Panc1 (cell line): ENCODE measurements around the gene ZCCHC2. TPM values are rescaled to one million over a fixed set of nuclear protein-coding genes. Genes with fewer than 3 reads are reported as not detected.

Experiments
- ATAC-seq: fragments of 200-7000 bp; cut with Tn5 transposase; 2 replicates; pipeline ENCODE4 v1.9.1; 2020; ENCODE audit warnings: mild to moderate bottlenecking, moderate library complexity
- BruUV-seq: library from RNA; stranded (reverse); fragments of 400-500 nt; replicated peaks from 2 replicates; lab custom pipeline; 2021; lab: Mats Ljungman, UMichigan
- CTCF ChIA-PET: fragments of 300-600 bp; sonication (Branson Sonifier 250); formaldehyde crosslinking; loops from one replicate; lab custom pipeline; 2022; ENCODE audit warnings: antibody characterized with exemption; lab: Charles Lee
- POLR2A ChIA-PET: fragments of 300-600 bp; sonication (Branson Sonifier 250); formaldehyde crosslinking; loops from one replicate; lab custom pipeline; 2022; ENCODE audit warnings: antibody characterized with exemption; lab: Charles Lee
- DNase-seq: peaks from one replicate; pipeline ENCODE4 v3.0.0-alpha.2; 2010; ENCODE audit warnings: low read depth, low spot score
- H3K27ac ChIP-seq: 2 replicates; pipeline ENCODE4 v1.5.1; 2011; ENCODE audit warnings: mild to moderate bottlenecking, low read length, inconsistent platforms
- H3K27me3 ChIP-seq: fragments of 200-500 bp; sonication (Bioruptor generic); 2 replicates; pipeline ENCODE4 v1.6.0; 2014; ENCODE audit warnings: low read length, inconsistent platforms; ENCODE audit not compliant: control insufficient read depth, insufficient read depth
- H3K36me3 ChIP-seq: fragments of 200-500 bp; sonication (Bioruptor generic); 2 replicates; pipeline ENCODE4 v1.5.1; 2014; ENCODE audit warnings: inconsistent platforms, mild to moderate bottlenecking, low read length, moderate library complexity; ENCODE audit not compliant: control insufficient read depth, insufficient read depth
- H3K4me1 ChIP-seq: 2 replicates; pipeline ENCODE4 v1.5.1; 2011; ENCODE audit warnings: inconsistent platforms, mild to moderate bottlenecking, low read length, moderate library complexity; ENCODE audit not compliant: control insufficient read depth, insufficient read depth
- H3K4me3 ChIP-seq, 2 experiments: 2 replicates each; pipeline ENCODE4 v1.5.1; 2011 to 2012; ENCODE audit warnings: low read depth in 2 of 2, low read length in 2 of 2, mild to moderate bottlenecking in 2 of 2, inconsistent platforms in 1 of 2, moderate library complexity in 1 of 2
- H3K9me3 ChIP-seq: fragments of 200-500 bp; sonication (Bioruptor generic); 2 replicates; pipeline ENCODE4 v1.5.1; 2014; ENCODE audit warnings: low read depth, mild to moderate bottlenecking, inconsistent platforms, low read length, moderate library complexity; ENCODE audit not compliant: control insufficient read depth, insufficient read depth
- POLR2AphosphoS5 ChIP-seq: IDR thresholded peaks from 2 replicates; pipeline ENCODE4 v1.6.1; 2012; ENCODE audit warnings: mild to moderate bottlenecking, low read depth, low read length, moderate library complexity
- SIN3A ChIP-seq: IDR thresholded peaks from 2 replicates; pipeline ENCODE4 v1.6.1; 2012; ENCODE audit warnings: low read depth, mild to moderate bottlenecking, low read length, moderate library complexity, borderline replicate concordance; ENCODE audit not compliant: insufficient read depth
- TCF7L2 ChIP-seq: IDR thresholded peaks from 2 replicates; pipeline ENCODE4 v1.6.1; 2011; ENCODE audit warnings: mild to moderate bottlenecking, low read depth, low read length, inconsistent platforms
- in situ Hi-C: cut with HindIII; loops from 2 replicates; pipeline ENCODE4 v1.10.0; 2016; ENCODE audit warnings: low sequenced_read_pairs, low pct_unique_long_range_greater_than_20kb
- intact Hi-C: fragments of 100-400 bp; cut with micrococcal nuclease; formaldehyde crosslinking; loops from one replicate; pipeline ENCODE4 v1.10.0; 2022; ENCODE audit not compliant: unreplicated experiment
- total RNA-seq: library from RNA; stranded (reverse); gene quantifications from one replicate; pipeline ENCODE4 v1.2.1, GENCODE V29; 2021; ENCODE audit not compliant: unreplicated experiment
- TF ChIP-seq, protein P1 (sequence below): fragments of 450-650 bp; IDR thresholded peaks from 2 replicates; pipeline ENCODE4 v1.5.1; 2017; ENCODE audit warnings: mild to moderate bottlenecking
- TF ChIP-seq, protein P2 (sequence below), 2 experiments: IDR thresholded peaks; 2 replicates each; pipeline ENCODE4 v1.6.1; 2011 to 2012; ENCODE audit warnings: low read depth in 2 of 2, control low read depth in 1 of 2, low read length in 1 of 2, mild to moderate bottlenecking in 1 of 2, moderate library complexity in 1 of 2; ENCODE audit not compliant: insufficient read depth in 1 of 2

The ZCCHC2 gene
- total RNA-seq, 1 experiment from 2014 or later, result 18.2 TPM

DNA sequence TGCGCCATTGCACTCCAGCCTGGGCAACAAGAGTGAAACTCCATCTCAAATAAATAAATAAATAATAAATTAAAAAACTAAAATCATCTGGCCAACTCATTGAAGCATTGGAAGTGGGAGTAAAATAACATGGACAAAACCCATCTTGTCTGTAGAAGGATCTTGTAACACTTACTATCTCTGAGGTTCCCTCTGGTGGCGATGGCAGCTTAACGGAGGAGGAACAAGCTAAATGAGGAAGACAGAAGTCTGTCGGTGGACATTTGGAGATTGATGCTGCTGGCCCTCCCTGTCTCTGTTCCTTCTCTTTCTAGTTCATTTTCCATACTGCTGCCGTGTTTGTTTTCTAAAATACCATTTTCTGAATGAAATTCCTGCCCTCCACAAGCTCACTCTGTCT is 43.4 kb downstream of the ZCCHC2 start:
- in situ Hi-C loops, result no loop called here
- ChIA-PET POLR2A (no interaction called here), CTCF (no interaction called here)
- Histone ChIP-seq H3K9me3 (no peaks in the 10 kb centered on the region), H3K27me3 (no peaks in the 10 kb centered on the region), H3K4me3 (no peak overlapping the region), H3K27ac (no peak overlapping the region), H3K36me3 (peaks cover 9% of the 10 kb centered on the region; the same call in 1 of the 2 replicates), H3K4me1 (no peaks in the 10 kb centered on the region)
- intact Hi-C loops, result no loop called here
- no peak for TF ChIP-seq SIN3A
- TF ChIP-seq, protein P1, sequence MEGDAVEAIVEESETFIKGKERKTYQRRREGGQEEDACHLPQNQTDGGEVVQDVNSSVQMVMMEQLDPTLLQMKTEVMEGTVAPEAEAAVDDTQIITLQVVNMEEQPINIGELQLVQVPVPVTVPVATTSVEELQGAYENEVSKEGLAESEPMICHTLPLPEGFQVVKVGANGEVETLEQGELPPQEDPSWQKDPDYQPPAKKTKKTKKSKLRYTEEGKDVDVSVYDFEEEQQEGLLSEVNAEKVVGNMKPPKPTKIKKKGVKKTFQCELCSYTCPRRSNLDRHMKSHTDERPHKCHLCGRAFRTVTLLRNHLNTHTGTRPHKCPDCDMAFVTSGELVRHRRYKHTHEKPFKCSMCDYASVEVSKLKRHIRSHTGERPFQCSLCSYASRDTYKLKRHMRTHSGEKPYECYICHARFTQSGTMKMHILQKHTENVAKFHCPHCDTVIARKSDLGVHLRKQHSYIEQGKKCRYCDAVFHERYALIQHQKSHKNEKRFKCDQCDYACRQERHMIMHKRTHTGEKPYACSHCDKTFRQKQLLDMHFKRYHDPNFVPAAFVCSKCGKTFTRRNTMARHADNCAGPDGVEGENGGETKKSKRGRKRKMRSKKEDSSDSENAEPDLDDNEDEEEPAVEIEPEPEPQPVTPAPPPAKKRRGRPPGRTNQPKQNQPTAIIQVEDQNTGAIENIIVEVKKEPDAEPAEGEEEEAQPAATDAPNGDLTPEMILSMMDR, result 0 out of 2 replicates have a peak, but pooled peaks have one; percentile 14
- DNase-seq (no peak), ATAC-seq (no peak)
- BruUV-seq, result no TSS peak

- no peaks in the 10 kb centered on the region for H3K9me3 ChIP-seq
- no peak overlapping the region for H3K27ac ChIP-seq
- BruUV-seq, result no TSS peak
- ChIA-PET POLR2A (no interaction called here), CTCF (no interaction called here)
- intact Hi-C loops, result no loop called here
- ATAC-seq, result no peak
- in situ Hi-C loops, result no loop called here
- no peak overlapping the region for H3K4me3 ChIP-seq
- DNase-seq, result no peak
- no peaks in the 10 kb centered on the region for H3K27me3 ChIP-seq
- H3K4me1 ChIP-seq, result no peaks in the 10 kb centered on the region
- no peak for TF ChIP-seq SIN3A
- TF ChIP-seq TCF7L2, result no peak
- TF ChIP-seq, protein P1, result no peak
- TF ChIP-seq POLR2AphosphoS5, result no peak
- TF ChIP-seq, protein P2, sequence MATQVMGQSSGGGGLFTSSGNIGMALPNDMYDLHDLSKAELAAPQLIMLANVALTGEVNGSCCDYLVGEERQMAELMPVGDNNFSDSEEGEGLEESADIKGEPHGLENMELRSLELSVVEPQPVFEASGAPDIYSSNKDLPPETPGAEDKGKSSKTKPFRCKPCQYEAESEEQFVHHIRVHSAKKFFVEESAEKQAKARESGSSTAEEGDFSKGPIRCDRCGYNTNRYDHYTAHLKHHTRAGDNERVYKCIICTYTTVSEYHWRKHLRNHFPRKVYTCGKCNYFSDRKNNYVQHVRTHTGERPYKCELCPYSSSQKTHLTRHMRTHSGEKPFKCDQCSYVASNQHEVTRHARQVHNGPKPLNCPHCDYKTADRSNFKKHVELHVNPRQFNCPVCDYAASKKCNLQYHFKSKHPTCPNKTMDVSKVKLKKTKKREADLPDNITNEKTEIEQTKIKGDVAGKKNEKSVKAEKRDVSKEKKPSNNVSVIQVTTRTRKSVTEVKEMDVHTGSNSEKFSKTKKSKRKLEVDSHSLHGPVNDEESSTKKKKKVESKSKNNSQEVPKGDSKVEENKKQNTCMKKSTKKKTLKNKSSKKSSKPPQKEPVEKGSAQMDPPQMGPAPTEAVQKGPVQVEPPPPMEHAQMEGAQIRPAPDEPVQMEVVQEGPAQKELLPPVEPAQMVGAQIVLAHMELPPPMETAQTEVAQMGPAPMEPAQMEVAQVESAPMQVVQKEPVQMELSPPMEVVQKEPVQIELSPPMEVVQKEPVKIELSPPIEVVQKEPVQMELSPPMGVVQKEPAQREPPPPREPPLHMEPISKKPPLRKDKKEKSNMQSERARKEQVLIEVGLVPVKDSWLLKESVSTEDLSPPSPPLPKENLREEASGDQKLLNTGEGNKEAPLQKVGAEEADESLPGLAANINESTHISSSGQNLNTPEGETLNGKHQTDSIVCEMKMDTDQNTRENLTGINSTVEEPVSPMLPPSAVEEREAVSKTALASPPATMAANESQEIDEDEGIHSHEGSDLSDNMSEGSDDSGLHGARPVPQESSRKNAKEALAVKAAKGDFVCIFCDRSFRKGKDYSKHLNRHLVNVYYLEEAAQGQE (IDR thresholded peaks at IDR 0.05; ENCODE audit: insufficient read depth in 1 of 2, low read depth in 2 of 2, low read length in 1 of 2), result no peak
- H3K36me3 ChIP-seq, result peaks cover 9% of the 10 kb centered on the region; the same call in 1 of the 2 replicates
Measured at GRCh38 chr18:62566818-62567217, 44.0 kb downstream of the ZCCHC2 start.
